ENCODE measurements around the gene PAFAH1B1. TPM values are rescaled to one million over a fixed set of nuclear protein-coding genes. Genes with fewer than 3 reads are reported as not detected.

Gene PAFAH1B1
- total and polyA plus RNA-seq, 2 donors (not counting 3 experiments of a cell fraction or from before 2014, with no cell fraction given), result 46.5 to 158 TPM

DNA sequence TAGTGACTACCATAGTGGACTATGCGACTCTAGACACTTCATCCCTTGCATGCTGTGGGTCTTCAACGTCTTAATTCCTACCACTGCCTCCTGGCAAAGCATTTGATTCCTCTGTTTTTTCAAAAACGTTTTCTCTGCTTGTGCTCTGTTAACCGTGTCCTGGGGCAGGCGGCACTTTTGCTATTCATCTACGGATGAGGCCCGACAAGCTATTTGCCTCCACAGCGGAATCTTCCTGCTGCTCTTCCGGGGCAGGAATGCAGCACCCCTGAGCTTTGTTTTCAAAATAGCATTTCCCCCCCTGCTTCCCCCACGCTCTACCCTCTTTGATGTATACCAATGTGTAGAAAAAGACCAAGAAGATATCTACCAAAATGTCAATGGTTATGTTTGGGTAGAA is 42.0 kb upstream of the PAFAH1B1 start:
- Histone ChIP-seq H3K4me2 (ENCODE audit: insufficient read depth, low read length) (no peak overlapping the region), H3K79me2 (ENCODE audit: control insufficient read depth, insufficient read depth, low read length) (no peaks in the 10 kb centered on the region), H4K20me1 (replicated peaks; ENCODE audit: control insufficient read depth, extremely low read depth, insufficient read depth, low read length) (no peaks in the 10 kb centered on the region), H3K27me3 (ENCODE audit: control insufficient read depth in 2 of 2, insufficient read depth in 2 of 2, low read length in 2 of 2) (peaks cover 9 to 10% of the 10 kb centered on the region in 2 experiments), H3K4me3 (replicated peaks in 1 of 3; ENCODE audit: insufficient read depth in 1 of 3, low read depth in 1 of 3, low read length in 3 of 3) (no peak overlapping the region), H3K36me3 (ENCODE audit: control insufficient read depth in 2 of 2, extremely low read depth in 1 of 2, insufficient read depth in 2 of 2, low read length in 2 of 2) (no peaks in the 10 kb centered on the region), H3K4me1 (ENCODE audit: control insufficient read depth, extremely low read depth, insufficient read depth, low read length) (no peaks in the 10 kb centered on the region), H3K27ac (ENCODE audit: insufficient read depth, low read depth, low read length) (no peak overlapping the region), H2AFZ (ENCODE audit: low read depth, low read length) (no peak overlapping the region), H3K9me1 (replicated peaks; ENCODE audit: control insufficient read depth, extremely low read depth, insufficient read depth, low read length) (no peaks in the 10 kb centered on the region), H3K9me3 (replicated peaks; ENCODE audit: control insufficient read depth, insufficient read depth, low read length) (no peaks in the 10 kb centered on the region), H3K9ac (replicated peaks; ENCODE audit: extremely low read depth, insufficient read depth, low read length) (no peak overlapping the region)
- FAIRE-seq (no peak), DNase-seq (ENCODE audit: low read depth, low spot score) (no peak)
- TF ChIP-seq, protein P1, sequence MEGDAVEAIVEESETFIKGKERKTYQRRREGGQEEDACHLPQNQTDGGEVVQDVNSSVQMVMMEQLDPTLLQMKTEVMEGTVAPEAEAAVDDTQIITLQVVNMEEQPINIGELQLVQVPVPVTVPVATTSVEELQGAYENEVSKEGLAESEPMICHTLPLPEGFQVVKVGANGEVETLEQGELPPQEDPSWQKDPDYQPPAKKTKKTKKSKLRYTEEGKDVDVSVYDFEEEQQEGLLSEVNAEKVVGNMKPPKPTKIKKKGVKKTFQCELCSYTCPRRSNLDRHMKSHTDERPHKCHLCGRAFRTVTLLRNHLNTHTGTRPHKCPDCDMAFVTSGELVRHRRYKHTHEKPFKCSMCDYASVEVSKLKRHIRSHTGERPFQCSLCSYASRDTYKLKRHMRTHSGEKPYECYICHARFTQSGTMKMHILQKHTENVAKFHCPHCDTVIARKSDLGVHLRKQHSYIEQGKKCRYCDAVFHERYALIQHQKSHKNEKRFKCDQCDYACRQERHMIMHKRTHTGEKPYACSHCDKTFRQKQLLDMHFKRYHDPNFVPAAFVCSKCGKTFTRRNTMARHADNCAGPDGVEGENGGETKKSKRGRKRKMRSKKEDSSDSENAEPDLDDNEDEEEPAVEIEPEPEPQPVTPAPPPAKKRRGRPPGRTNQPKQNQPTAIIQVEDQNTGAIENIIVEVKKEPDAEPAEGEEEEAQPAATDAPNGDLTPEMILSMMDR (IDR thresholded peaks at IDR 0.05; ENCODE audit: extremely low read depth in 1 of 2, insufficient read depth in 1 of 2, low read depth in 1 of 2, low read length in 2 of 2), result no peak
- TF ChIP-seq JUN (IDR thresholded peaks at IDR 0.05; ENCODE audit: borderline replicate concordance, insufficient read depth, insufficient read length, low read depth), result no peak
- TF ChIP-seq, protein P2, sequence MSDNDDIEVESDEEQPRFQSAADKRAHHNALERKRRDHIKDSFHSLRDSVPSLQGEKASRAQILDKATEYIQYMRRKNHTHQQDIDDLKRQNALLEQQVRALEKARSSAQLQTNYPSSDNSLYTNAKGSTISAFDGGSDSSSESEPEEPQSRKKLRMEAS (IDR thresholded peaks at IDR 0.05; ENCODE audit: insufficient read depth, insufficient read length), result no peak
- no peak for TF ChIP-seq POLR2A (IDR thresholded peaks at IDR 0.05; ENCODE audit: low read depth, low read length)
- TF ChIP-seq GATA2 (IDR thresholded peaks at IDR 0.05; ENCODE audit: insufficient read depth, insufficient read length, low read depth, low read length), result no peak
- TF ChIP-seq MYC (IDR thresholded peaks at IDR 0.05; ENCODE audit: low read depth, low read length), result no peak
- no peak for TF ChIP-seq FOS (IDR thresholded peaks at IDR 0.05; ENCODE audit: borderline replicate concordance, insufficient read depth, low read length)
- no peak for TF ChIP-seq EZH2 (IDR thresholded peaks at IDR 0.05; ENCODE audit: borderline replicate concordance, low read depth, low read length, severe bottlenecking)
- no peak for TF ChIP-seq POLR2AphosphoS5 (IDR thresholded peaks at IDR 0.05; ENCODE audit: insufficient read depth, low read depth, low read length)
- intact Hi-C loops (cut with micrococcal nuclease) (no loop called here), dilution Hi-C loops (cut with MboI; ENCODE audit: extremely low pct_ligation_motif_present, low sequenced_read_pairs) (no loop called here)
- POLR2A ChIA-PET, result no interaction called here
- CTCF ChIA-PET, result no interaction called here
- BruUV-seq (replicated peaks), result no TSS peak
